GM23338 (cell line): ENCODE data around the gene DOCK1.

Experiments
- CREB1 ChIP-seq: fragments of 250-450 bp; sonication (Bioruptor Pico); IDR thresholded peaks from 2 replicates; pipeline ENCODE4 v1.5.0; 2020; ENCODE audit warnings: low read depth, mild to moderate bottlenecking, moderate library complexity
- CTCF ChIP-seq, 2 experiments: fragments of 200-600 bp in 1 of 2; sonication (generic) in 1 of 2; conservative IDR thresholded peaks; 2 replicates each; pipeline versions ENCODE4 v1.5.1 to v1.6.1; 2016 to 2017; ENCODE audit warnings: antibody characterized with exemption in 2 of 2, low read depth in 2 of 2, mild to moderate bottlenecking in 2 of 2, moderate library complexity in 1 of 2
- EZH2 ChIP-seq: fragments of 200-600 bp; sonication (generic); IDR thresholded peaks from one replicate; pipeline ENCODE4 v1.8.0; 2017; ENCODE audit warnings: antibody characterized with exemption, mild to moderate bottlenecking, low read depth; ENCODE audit not compliant: unreplicated experiment
- EZH2phosphoT487 ChIP-seq: fragments of 200-600 bp; sonication (generic); IDR thresholded peaks from one replicate; pipeline ENCODE4 v1.8.1; 2018; ENCODE audit warnings: antibody characterized with exemption; ENCODE audit not compliant: unreplicated experiment
- JUNB ChIP-seq: IDR thresholded peaks from one replicate; pipeline ENCODE4 v1.6.1; 2016; ENCODE audit warnings: antibody characterized with exemption; ENCODE audit not compliant: unreplicated experiment
- POLR2AphosphoS5 ChIP-seq: IDR thresholded peaks from 2 replicates; pipeline ENCODE4 v1.6.1; 2016; ENCODE audit warnings: antibody characterized with exemption, low read depth
- STAT1 ChIP-seq: IDR thresholded peaks from one replicate; pipeline ENCODE4 v1.6.1; 2016; ENCODE audit warnings: antibody characterized with exemption; ENCODE audit not compliant: unreplicated experiment
- TF ChIP-seq, protein P1 (sequence below): IDR thresholded peaks from one replicate; pipeline ENCODE4 v1.6.1; 2018; ENCODE audit warnings: antibody characterized with exemption; ENCODE audit not compliant: unreplicated experiment
- TF ChIP-seq, protein P2 (sequence below): IDR thresholded peaks from 2 replicates; pipeline ENCODE4 v1.6.1; 2016; ENCODE audit warnings: antibody characterized with exemption

GRCh38 chr10:127102176-127102575, 196.9 kb downstream of the DOCK1 start:
- TF ChIP-seq CTCF (conservative IDR thresholded peaks at IDR 0.05; ENCODE audit: low read depth in 2 of 2), result no peak
- no peak for TF ChIP-seq CREB1 (CRISPR knock-in tag)
- no peak for TF ChIP-seq EZH2phosphoT487
- no peak for TF ChIP-seq EZH2
- no peak for TF ChIP-seq POLR2AphosphoS5
- no peak for TF ChIP-seq JUNB
- TF ChIP-seq, protein P1, sequence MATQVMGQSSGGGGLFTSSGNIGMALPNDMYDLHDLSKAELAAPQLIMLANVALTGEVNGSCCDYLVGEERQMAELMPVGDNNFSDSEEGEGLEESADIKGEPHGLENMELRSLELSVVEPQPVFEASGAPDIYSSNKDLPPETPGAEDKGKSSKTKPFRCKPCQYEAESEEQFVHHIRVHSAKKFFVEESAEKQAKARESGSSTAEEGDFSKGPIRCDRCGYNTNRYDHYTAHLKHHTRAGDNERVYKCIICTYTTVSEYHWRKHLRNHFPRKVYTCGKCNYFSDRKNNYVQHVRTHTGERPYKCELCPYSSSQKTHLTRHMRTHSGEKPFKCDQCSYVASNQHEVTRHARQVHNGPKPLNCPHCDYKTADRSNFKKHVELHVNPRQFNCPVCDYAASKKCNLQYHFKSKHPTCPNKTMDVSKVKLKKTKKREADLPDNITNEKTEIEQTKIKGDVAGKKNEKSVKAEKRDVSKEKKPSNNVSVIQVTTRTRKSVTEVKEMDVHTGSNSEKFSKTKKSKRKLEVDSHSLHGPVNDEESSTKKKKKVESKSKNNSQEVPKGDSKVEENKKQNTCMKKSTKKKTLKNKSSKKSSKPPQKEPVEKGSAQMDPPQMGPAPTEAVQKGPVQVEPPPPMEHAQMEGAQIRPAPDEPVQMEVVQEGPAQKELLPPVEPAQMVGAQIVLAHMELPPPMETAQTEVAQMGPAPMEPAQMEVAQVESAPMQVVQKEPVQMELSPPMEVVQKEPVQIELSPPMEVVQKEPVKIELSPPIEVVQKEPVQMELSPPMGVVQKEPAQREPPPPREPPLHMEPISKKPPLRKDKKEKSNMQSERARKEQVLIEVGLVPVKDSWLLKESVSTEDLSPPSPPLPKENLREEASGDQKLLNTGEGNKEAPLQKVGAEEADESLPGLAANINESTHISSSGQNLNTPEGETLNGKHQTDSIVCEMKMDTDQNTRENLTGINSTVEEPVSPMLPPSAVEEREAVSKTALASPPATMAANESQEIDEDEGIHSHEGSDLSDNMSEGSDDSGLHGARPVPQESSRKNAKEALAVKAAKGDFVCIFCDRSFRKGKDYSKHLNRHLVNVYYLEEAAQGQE, result no peak
- no peak for TF ChIP-seq STAT1
- TF ChIP-seq, protein P2, sequence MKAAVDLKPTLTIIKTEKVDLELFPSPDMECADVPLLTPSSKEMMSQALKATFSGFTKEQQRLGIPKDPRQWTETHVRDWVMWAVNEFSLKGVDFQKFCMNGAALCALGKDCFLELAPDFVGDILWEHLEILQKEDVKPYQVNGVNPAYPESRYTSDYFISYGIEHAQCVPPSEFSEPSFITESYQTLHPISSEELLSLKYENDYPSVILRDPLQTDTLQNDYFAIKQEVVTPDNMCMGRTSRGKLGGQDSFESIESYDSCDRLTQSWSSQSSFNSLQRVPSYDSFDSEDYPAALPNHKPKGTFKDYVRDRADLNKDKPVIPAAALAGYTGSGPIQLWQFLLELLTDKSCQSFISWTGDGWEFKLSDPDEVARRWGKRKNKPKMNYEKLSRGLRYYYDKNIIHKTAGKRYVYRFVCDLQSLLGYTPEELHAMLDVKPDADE, result no peak
